ENCODE results near the gene HOTAIR.

HOTAIR gene

GRCh38 chr12:53985692-53985993, 10.9 kb upstream of the HOTAIR start:
- DNase-seq = no peak

GRCh38 chr12:53984901-53985691, 10.3 kb upstream of the HOTAIR start, which contains the start of gene HOXC10:
TSS of gene HOXC10 (plus strand) at chr12:53985146. CDS start at chr12:53985260, 114 bp downstream.
- peak; percentile 91 for DNase-seq

GRCh38 chr12:53983950-53984572, 9.3 kb upstream of the HOTAIR start:
- DNase-seq = peak; percentile 52

- no peak for DNase-seq
These were observed 8.8 kb upstream of the HOTAIR start for GRCh38 chr12:53983568-53983949.

GRCh38 chr12:53982648-53983567, 8.2 kb upstream of the HOTAIR start:
- DNase-seq = no peak

GRCh38 chr12:53981634-53982565, 7.1 kb upstream of the HOTAIR start:
- no peak for DNase-seq

- no peak for DNase-seq
These were observed 6.2 kb upstream of the HOTAIR start for GRCh38 chr12:53980802-53981496.

GRCh38 chr12:53980104-53980801, 5.5 kb upstream of the HOTAIR start:
- DNase-seq = peak; percentile 33

GRCh38 chr12:53978477-53979356, 4.0 kb upstream of the HOTAIR start:
- no peak for DNase-seq

- no peak for DNase-seq
These were observed 3.1 kb upstream of the HOTAIR start for GRCh38 chr12:53977596-53978445.

- no peak for DNase-seq
These were observed 2.3 kb upstream of the HOTAIR start for GRCh38 chr12:53976823-53977595.

- no peak for DNase-seq
These were observed 1.5 kb upstream of the HOTAIR start for GRCh38 chr12:53976172-53976822.

- no peak for DNase-seq
These were observed 862 bp upstream of the HOTAIR start for GRCh38 chr12:53975479-53976152.

GRCh38 chr12:53975064-53975471, 314 bp upstream of the HOTAIR start:
- DNase-seq = peak; percentile 14

GRCh38 chr12:53973236-53974042, 1.3 kb downstream of the HOTAIR start:
- DNase-seq = peak; percentile 43

GRCh38 chr12:53972722-53973235, 2.0 kb downstream of the HOTAIR start, which contains the start of gene HOXC11:
TSS of gene HOXC11 (plus strand) at chr12:53973126. CDS start at chr12:53973242, 116 bp downstream.
- no peak for DNase-seq
